Spleen (tissue), 11 donors: Measurements from ENCODE around the gene CNTNAP5. TPM values are rescaled to one million over a fixed set of nuclear protein-coding genes. Genes with fewer than 3 reads are reported as not detected.

Experiments
- DNase-seq: peaks from one replicate; pipeline ENCODE4 v3.0.0-alpha.2; 2020
- H3K27ac ChIP-seq, 8 donors: fragments of 200-600 bp; sonication (generic) in 7 of 8; 1 replicate in 4 of 8; 2 replicates in 4 of 8; pipeline versions ENCODE4 v1.5.0 to v1.8.0; 2016 to 2021; ENCODE audit warnings: inconsistent platforms in 4 of 8, mild to moderate bottlenecking in 4 of 8, moderate library complexity in 1 of 8
- H3K27me3 ChIP-seq, 7 donors: fragments of 200-600 bp; sonication (generic) in 6 of 7; replicated peaks in 1 of 7; 1 replicate in 4 of 7; 2 replicates in 3 of 7; pipeline versions ENCODE4 v1.5.0 to v1.8.0; 2016 to 2021; ENCODE audit warnings: inconsistent platforms in 3 of 7, mild to moderate bottlenecking in 1 of 7
- H3K36me3 ChIP-seq, 6 donors: fragments of 200-600 bp; sonication (generic) in 5 of 6; 1 replicate in 4 of 6; 2 replicates in 2 of 6; pipeline versions ENCODE4 v1.5.0 to v1.8.0; 2016 to 2021; ENCODE audit warnings: inconsistent platforms in 2 of 6
- H3K4me1 ChIP-seq, 6 donors: fragments of 200-600 bp; sonication (generic) in 5 of 6; 1 replicate in 3 of 6; 2 replicates in 3 of 6; pipeline versions ENCODE4 v1.5.0 to v1.8.0; 2016 to 2021; ENCODE audit warnings: inconsistent platforms in 3 of 6
- H3K4me3 ChIP-seq, 8 donors: fragments of 200-600 bp; sonication (generic) in 7 of 8; 1 replicate in 4 of 8; 2 replicates in 4 of 8; pipeline versions ENCODE4 v1.5.0 to v1.8.0; 2016 to 2021; ENCODE audit warnings: inconsistent platforms in 4 of 8, mild to moderate bottlenecking in 4 of 8, moderate library complexity in 2 of 8
- H3K9me3 ChIP-seq, 8 donors: fragments of 200-600 bp; sonication (generic) in 7 of 8; 1 replicate in 4 of 8; 2 replicates in 4 of 8; pipeline versions ENCODE4 v1.5.0 to v1.8.0; 2016 to 2021; ENCODE audit warnings: inconsistent platforms in 4 of 8
- POLR2A ChIP-seq, 3 donors: fragments of 450-650 bp; IDR thresholded peaks; one replicate each; pipeline ENCODE4 v1.5.1; 2017; ENCODE audit warnings: antibody characterized with exemption in 3 of 3, mild to moderate bottlenecking in 1 of 3
- POLR2AphosphoS5 ChIP-seq, 3 donors: sonication (generic); formaldehyde crosslinking; IDR thresholded peaks; one replicate each; pipeline ENCODE4 v1.5.1; 2017; ENCODE audit warnings: antibody characterized with exemption in 3 of 3
- WGBS, 5 donors: extraction: QIAGEN DNeasy Blood & Tissue Kit in 3 of 5; methylation state at CpG; one replicate each; pipeline versions ENCODE4 v1.1.5 to v1.1.7; 2013 to 2018; 5-methylcytosine and 5-hydroxymethylcytosine counted together
- intact Hi-C: fragments of 100-400 bp; cut with DNase I; formaldehyde crosslinking; loops from one replicate; pipeline ENCODE4 v1.15.0; 2023; ENCODE audit warnings: low total_unique reads
- polyA plus RNA-seq, 3 donors: library from polyadenylated mRNA; stranded (reverse); fragments of 200-250 nt; gene quantifications; one replicate each; pipeline ENCODE4 v1.2.1, GENCODE V29; 2013
- total RNA-seq, 7 donors: library from RNA; depleted of rRNA in 3 of 7; stranded (reverse); fragments of >200 nt in 3 of 7; fragmentation: NEBNext Ultra II Directional in 4 of 7; extraction: Animal tissue kit (Norgen Biotek cat#: 25700) in 4 of 7; gene quantifications; one replicate each; pipeline versions ENCODE4 v1.1.0 to v1.2.1, GENCODE V29; 2016 to 2021
- TF ChIP-seq, protein P1 (sequence below), 11 experiments: fragments of 200-600 bp in 7 of 11; fragments of 450-650 bp in 4 of 11; sonication (generic) in 4 of 11; IDR thresholded peaks in 8 of 11; conservative IDR thresholded peaks in 3 of 11; 1 replicate in 7 of 11; 2 replicates in 4 of 11; pipeline versions ENCODE4 v1.4.0 to v1.8.0; 2016 to 2021; ENCODE audit warnings: antibody characterized with exemption in 11 of 11, inconsistent platforms in 4 of 11, mild to moderate bottlenecking in 1 of 11
- donor health status: healthy with polysubstance abuse.
- donor health status: DM: no; HTN: no; CAD: no; lungs with moderate emphysema.
- donor health status: DM: no; HTN: no; CAD: no.
- donor health status: Bipolar disorder and iron deficiency.
- donor health status: healthy.
- donor health status: DM: no; HTN: no; CAD: no.
- donor health status: DM: yes; HTN: yes; CAD: no.

The CNTNAP5 gene
- total and polyA plus RNA-seq, 10 donors = 0.18 TPM; not detected in 9

DNA sequence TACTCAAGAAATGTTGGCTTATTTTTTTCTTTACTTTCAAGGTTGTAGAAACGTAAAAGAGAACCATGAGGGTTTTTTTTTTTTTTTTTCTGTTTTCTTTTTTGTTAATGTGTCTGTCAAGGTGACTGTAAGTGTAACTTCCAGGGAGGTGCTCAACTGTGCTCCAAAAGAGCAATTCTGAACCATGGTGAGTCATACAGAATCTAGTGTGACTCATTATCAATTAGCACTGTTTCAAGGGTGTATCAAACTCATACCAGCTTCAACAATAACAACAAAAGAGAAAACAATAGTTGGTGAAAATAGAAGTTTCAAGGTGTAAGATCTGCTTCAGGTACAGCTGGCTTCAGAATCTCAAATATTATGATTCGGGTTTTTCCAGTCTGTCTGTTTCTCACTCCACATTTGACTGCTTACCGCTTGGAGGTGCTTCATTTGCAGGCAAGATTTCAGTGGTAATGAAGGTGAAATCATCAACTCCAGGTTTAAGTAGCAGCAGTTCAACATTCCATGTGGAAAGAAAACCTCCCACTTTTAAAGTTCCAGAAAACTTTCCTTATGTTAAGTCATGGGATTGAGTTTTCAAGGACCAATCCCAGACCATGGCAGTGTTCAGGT lies 850.6 kb downstream of the CNTNAP5 start:
- no peak overlapping the region for H3K4me3 ChIP-seq
- 59 to 86% (median 80%) methylated on average over 3 of the region's 3 CpGs for WGBS, 5 donors
- no peak for DNase-seq
- no peaks in the 10 kb centered on the region for H3K36me3 ChIP-seq
- H3K9me3 ChIP-seq = no peaks in the 10 kb centered on the region
- H3K4me1 ChIP-seq = no peaks in the 10 kb centered on the region
- intact Hi-C loops = no loop called here
- H3K27me3 ChIP-seq = no peaks in the 10 kb centered on the region
- no peak overlapping the region for H3K27ac ChIP-seq
- TF ChIP-seq POLR2A (IDR thresholded peaks at IDR 0.05) (no peak), POLR2AphosphoS5 (IDR thresholded peaks at IDR 0.05) (no peak)
- TF ChIP-seq, protein P1, sequence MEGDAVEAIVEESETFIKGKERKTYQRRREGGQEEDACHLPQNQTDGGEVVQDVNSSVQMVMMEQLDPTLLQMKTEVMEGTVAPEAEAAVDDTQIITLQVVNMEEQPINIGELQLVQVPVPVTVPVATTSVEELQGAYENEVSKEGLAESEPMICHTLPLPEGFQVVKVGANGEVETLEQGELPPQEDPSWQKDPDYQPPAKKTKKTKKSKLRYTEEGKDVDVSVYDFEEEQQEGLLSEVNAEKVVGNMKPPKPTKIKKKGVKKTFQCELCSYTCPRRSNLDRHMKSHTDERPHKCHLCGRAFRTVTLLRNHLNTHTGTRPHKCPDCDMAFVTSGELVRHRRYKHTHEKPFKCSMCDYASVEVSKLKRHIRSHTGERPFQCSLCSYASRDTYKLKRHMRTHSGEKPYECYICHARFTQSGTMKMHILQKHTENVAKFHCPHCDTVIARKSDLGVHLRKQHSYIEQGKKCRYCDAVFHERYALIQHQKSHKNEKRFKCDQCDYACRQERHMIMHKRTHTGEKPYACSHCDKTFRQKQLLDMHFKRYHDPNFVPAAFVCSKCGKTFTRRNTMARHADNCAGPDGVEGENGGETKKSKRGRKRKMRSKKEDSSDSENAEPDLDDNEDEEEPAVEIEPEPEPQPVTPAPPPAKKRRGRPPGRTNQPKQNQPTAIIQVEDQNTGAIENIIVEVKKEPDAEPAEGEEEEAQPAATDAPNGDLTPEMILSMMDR (IDR thresholded peaks at IDR 0.05 in 8 of 11, conservative IDR thresholded peaks at IDR 0.05 in 3 of 11) = no peak

DNA sequence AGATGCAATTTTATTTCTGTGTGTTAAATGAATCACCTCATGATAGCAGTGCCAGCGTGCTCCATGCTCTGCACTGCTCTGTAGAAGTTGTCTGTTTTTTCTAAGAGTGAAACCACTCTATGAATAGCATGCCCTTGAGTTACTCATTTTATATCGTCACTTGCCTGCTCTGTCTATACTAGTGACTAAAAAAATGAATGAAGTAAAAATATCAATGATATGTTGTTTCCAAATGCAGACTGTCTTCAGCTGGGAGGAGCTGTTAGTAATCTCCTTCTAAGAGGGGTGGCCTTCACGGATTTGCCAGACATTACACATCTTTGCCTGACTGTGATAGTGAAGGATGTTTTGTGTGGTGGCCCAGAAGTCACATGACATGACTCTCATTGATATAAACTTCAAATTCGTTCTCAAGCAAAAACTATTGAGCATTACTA lies 852.1 kb downstream of the CNTNAP5 start:
- H3K27ac ChIP-seq = no peak overlapping the region
- intact Hi-C loops = no loop called here
- no peaks in the 10 kb centered on the region for H3K4me1 ChIP-seq
- H3K36me3 ChIP-seq = no peaks in the 10 kb centered on the region
- H3K27me3 ChIP-seq = no peaks in the 10 kb centered on the region
- no peaks in the 10 kb centered on the region for H3K9me3 ChIP-seq
- H3K4me3 ChIP-seq = no peak overlapping the region
- DNase-seq = no peak
- no peak for TF ChIP-seq POLR2A (IDR thresholded peaks at IDR 0.05)
- TF ChIP-seq, protein P1 (IDR thresholded peaks at IDR 0.05 in 8 of 11, conservative IDR thresholded peaks at IDR 0.05 in 3 of 11) = no peak
- no peak for TF ChIP-seq POLR2AphosphoS5 (IDR thresholded peaks at IDR 0.05)
- 52 to 73% (median 57%) methylated on average over 4 of the region's 4 CpGs for WGBS, 5 donors

DNA sequence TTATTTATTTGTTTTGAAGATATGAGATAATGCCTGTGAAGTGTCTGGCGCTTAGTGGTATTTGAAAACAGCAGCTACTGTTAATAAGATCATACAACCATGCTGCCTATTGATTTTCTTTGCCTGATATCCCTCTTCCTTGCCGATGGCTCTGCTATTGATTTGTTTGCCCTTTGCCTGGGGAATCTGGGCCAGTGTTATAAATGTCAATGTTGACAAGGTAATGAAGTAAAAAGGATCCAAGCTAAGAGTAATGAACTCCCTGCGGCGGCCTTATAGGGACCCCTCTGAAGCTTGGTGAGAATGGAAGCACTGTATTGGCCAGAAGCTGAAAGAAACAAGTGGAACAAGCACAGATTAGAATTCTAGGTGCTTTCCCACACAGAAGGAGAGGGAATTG lies 854.6 kb downstream of the CNTNAP5 start:
- Histone ChIP-seq H3K27me3 (no peaks in the 10 kb centered on the region), H3K27ac (no peak overlapping the region), H3K4me3 (no peak overlapping the region), H3K9me3 (peaks cover 0 to 17% (median 0%) of the 10 kb centered on the region in 8 donors), H3K36me3 (no peaks in the 10 kb centered on the region), H3K4me1 (no peaks in the 10 kb centered on the region)
- intact Hi-C loops = no loop called here
- WGBS, 5 donors = 78 to 89% (median 83%) methylated on average over 4 of the region's 4 CpGs
- TF ChIP-seq POLR2AphosphoS5 (IDR thresholded peaks at IDR 0.05) (no peak), POLR2A (IDR thresholded peaks at IDR 0.05) (no peak)
- TF ChIP-seq, protein P1 (IDR thresholded peaks at IDR 0.05 in 8 of 11, conservative IDR thresholded peaks at IDR 0.05 in 3 of 11) = no peak
- no peak for DNase-seq

DNA sequence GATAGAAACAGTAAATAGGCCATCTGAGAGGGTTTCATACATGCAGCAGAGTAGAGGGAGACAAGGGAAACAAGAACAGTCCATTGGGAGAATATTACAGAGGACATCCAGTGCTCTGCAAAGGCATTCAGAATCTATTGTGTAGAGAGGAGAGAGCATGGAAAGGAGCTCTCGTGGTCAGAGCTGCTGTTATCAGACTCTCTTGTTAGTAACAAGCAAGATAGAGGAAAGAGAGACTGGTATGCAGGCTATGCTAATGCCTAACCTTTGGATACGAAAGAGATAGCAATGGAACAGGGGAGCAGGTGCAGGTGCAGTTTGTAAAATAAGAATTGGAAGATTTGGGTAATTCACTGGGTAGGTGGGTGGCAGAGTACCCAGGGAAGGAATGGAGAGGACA lies 855.9 kb downstream of the CNTNAP5 start:
- Histone ChIP-seq H3K27me3 (no peaks in the 10 kb centered on the region), H3K36me3 (no peaks in the 10 kb centered on the region), H3K4me3 (no peak overlapping the region), H3K27ac (no peak overlapping the region), H3K9me3 (peaks cover 0 to 17% (median 2%) of the 10 kb centered on the region in 8 donors), H3K4me1 (no peaks in the 10 kb centered on the region)
- WGBS, 5 donors = 29 to 60% (median 58%) methylated on average over 2 of the region's 2 CpGs
- TF ChIP-seq POLR2A (IDR thresholded peaks at IDR 0.05) = no peak
- no peak for TF ChIP-seq POLR2AphosphoS5 (IDR thresholded peaks at IDR 0.05)
- TF ChIP-seq, protein P1 (IDR thresholded peaks at IDR 0.05 in 8 of 11, conservative IDR thresholded peaks at IDR 0.05 in 3 of 11) = no peak
- no peak for DNase-seq
- intact Hi-C loops = no loop called here
